Psoas muscle (tissue), 8 donors: ENCODE data around the gene HOXA6. TPM values are rescaled to one million over a fixed set of nuclear protein-coding genes. Genes with fewer than 3 reads are reported as not detected.
A peak's percentile ranks its signal among the peaks of the same experiment; 100 is the strongest.

Experiments
- ATAC-seq, 4 donors: fragments of 200-7000 bp; cut with Tn5 transposase; one replicate each; pipeline ENCODE4 v1.9.1; 2020; ENCODE audit warnings: moderate library complexity in 3 of 4, mild to moderate bottlenecking in 2 of 4
- DNase-seq, 2 donors: peaks; one replicate each; pipeline ENCODE4 v3.0.0-alpha.2; 2020
- H3K27ac ChIP-seq: fragments of 200-600 bp; one replicate; pipeline ENCODE4 v1.8.0; 2022
- H3K27me3 ChIP-seq, 3 donors: fragments of 200-600 bp in 1 of 3; one replicate each; pipeline versions ENCODE4 v1.6.1 to v1.8.0; 2013 to 2022; ENCODE audit warnings: low read length in 2 of 3, mild to moderate bottlenecking in 2 of 3, moderate library complexity in 1 of 3; ENCODE audit not compliant: insufficient read depth in 3 of 3
- H3K36me3 ChIP-seq, 2 donors: fragments of 200-600 bp in 1 of 2; one replicate each; pipeline versions ENCODE4 v1.6.1 to v1.8.0; 2013 to 2022; ENCODE audit warnings: low read depth in 1 of 2, mild to moderate bottlenecking in 1 of 2, moderate library complexity in 1 of 2; ENCODE audit not compliant: insufficient read depth in 1 of 2
- H3K4me1 ChIP-seq: fragments of 200-600 bp; one replicate; pipeline ENCODE4 v1.8.0; 2022
- H3K4me3 ChIP-seq: fragments of 200-600 bp; one replicate; pipeline ENCODE4 v1.8.0; 2022; ENCODE audit warnings: mild to moderate bottlenecking
- H3K9me3 ChIP-seq: fragments of 200-600 bp; one replicate; pipeline ENCODE4 v1.8.0; 2022
- WGBS, 3 donors: extraction: QIAGEN DNeasy Blood & Tissue Kit; methylation state at CpG; one replicate each; pipeline versions ENCODE4 v1.1.6 to v1.1.7; 2013; 5-methylcytosine and 5-hydroxymethylcytosine counted together
- intact Hi-C, 2 donors: fragments of 100-400 bp; cut with DNase I; formaldehyde crosslinking; loops; one replicate each; pipeline versions ENCODE4 v1.11.0 to v1.14.2; 2022
- polyA plus RNA-seq, 3 donors: library from polyadenylated mRNA; stranded (reverse); fragments of 200-250 nt; gene quantifications; one replicate each; pipeline ENCODE4 v1.2.3, GENCODE V29; 2013
- total RNA-seq, 4 donors: library from RNA; stranded (reverse); fragmentation: NEBNext Ultra II Directional in 2 of 4; extraction: Animal tissue kit (Norgen Biotek cat#: 25700) in 2 of 4; gene quantifications; one replicate each; pipeline versions ENCODE4 v1.2.1 to v1.2.4, GENCODE V29; 2021 to 2023
- TF ChIP-seq, protein P1 (sequence below): fragments of 200-600 bp; IDR thresholded peaks from one replicate; pipeline ENCODE4 v1.8.0; 2022; ENCODE audit warnings: antibody characterized with exemption
- donor health status: healthy with polysubstance abuse.
- donor health status: DM: no; HTN: no; CAD: no; lungs with moderate emphysema.
- donor health status: Bipolar disorder and iron deficiency.
- donor health status: healthy.
- donor health status: DM: yes; HTN: yes; CAD: no.
- donor health status: DM: no; HTN: no; CAD: no.
- donor health status: DM: no; HTN: no; CAD: no.
- donor health status: DM: yes; HTN: yes; CAD: no.

Gene HOXA6
- total and polyA plus RNA-seq, 7 donors: 0.64 to 3.7 (median 2.9) TPM

GRCh38 chr7:27183682-27184336 lies 36.2 kb upstream of the HOXA6 start:
- intact Hi-C loops: no loop called here
- TF ChIP-seq, protein P1, sequence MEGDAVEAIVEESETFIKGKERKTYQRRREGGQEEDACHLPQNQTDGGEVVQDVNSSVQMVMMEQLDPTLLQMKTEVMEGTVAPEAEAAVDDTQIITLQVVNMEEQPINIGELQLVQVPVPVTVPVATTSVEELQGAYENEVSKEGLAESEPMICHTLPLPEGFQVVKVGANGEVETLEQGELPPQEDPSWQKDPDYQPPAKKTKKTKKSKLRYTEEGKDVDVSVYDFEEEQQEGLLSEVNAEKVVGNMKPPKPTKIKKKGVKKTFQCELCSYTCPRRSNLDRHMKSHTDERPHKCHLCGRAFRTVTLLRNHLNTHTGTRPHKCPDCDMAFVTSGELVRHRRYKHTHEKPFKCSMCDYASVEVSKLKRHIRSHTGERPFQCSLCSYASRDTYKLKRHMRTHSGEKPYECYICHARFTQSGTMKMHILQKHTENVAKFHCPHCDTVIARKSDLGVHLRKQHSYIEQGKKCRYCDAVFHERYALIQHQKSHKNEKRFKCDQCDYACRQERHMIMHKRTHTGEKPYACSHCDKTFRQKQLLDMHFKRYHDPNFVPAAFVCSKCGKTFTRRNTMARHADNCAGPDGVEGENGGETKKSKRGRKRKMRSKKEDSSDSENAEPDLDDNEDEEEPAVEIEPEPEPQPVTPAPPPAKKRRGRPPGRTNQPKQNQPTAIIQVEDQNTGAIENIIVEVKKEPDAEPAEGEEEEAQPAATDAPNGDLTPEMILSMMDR: no peak
- no peak overlapping the region for H3K27ac ChIP-seq
- H3K4me1 ChIP-seq: peaks cover 26% of the 10 kb centered on the region
- H3K9me3 ChIP-seq: no peaks in the 10 kb centered on the region
- H3K36me3 ChIP-seq: no peaks in the 10 kb centered on the region
- H3K4me3 ChIP-seq: peak overlapping the region; percentile 72
- DNase-seq: no peak
- no peak for ATAC-seq
- H3K27me3 ChIP-seq: peaks cover 0 to 74% (median 17%) of the 10 kb centered on the region in 3 donors
- WGBS, 3 donors: 5 to 10% (median 9%) methylated on average over 30 of the region's 30 CpGs

GRCh38 chr7:27182861-27183681 lies 35.5 kb upstream of the HOXA6 start:
- TF ChIP-seq, protein P1: no peak
- H3K4me3 ChIP-seq: peak overlapping the region; percentile 72
- intact Hi-C loops: no loop called here
- no peaks in the 10 kb centered on the region for H3K36me3 ChIP-seq
- H3K9me3 ChIP-seq: no peaks in the 10 kb centered on the region
- ATAC-seq (no peak), DNase-seq (no peak)
- WGBS, 3 donors: 58 to 66% (median 60%) methylated on average over 39 of the region's 39 CpGs
- no peak overlapping the region for H3K27ac ChIP-seq
- peaks cover 0 to 67% (median 12%) of the 10 kb centered on the region in 3 donors for H3K27me3 ChIP-seq
- H3K4me1 ChIP-seq: peaks cover 29% of the 10 kb centered on the region

DNA sequence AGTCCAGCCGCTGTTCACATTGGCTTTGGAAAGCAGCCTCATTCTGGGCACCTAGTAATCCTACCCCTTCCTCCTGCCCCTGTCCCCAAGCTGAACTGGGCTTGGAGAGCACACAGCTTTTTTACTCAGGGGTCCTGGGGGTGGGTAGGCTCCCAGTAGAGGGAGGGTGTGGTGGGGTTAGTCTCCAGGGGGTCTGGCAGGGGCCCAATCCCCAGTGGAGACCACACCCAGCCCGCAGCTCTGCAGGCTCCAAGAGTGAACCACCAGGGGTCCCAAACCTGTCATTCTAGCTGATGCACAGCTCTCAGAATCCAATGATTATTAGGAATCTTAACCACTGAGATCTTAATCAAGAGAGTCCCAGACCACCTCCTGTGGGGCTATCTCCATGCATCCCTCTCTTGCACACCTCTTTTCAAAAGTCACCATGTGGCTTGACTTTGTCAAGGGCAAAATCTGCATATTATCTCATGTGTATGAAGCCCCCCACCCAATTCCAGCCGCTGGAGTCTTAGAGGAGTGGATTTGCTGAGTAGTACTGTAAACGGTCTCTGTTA lies 34.8 kb upstream of the HOXA6 start:
- no peak overlapping the region for H3K27ac ChIP-seq
- H3K9me3 ChIP-seq: no peaks in the 10 kb centered on the region
- WGBS, 3 donors: 78 to 86% (median 85%) methylated on average over 4 of the region's 4 CpGs
- no peak for DNase-seq
- intact Hi-C loops: no loop called here
- H3K4me1 ChIP-seq: peaks cover 31% of the 10 kb centered on the region
- TF ChIP-seq, protein P1: no peak
- H3K4me3 ChIP-seq: no peak overlapping the region
- no peak for ATAC-seq
- no peaks in the 10 kb centered on the region for H3K36me3 ChIP-seq
- H3K27me3 ChIP-seq: peaks cover 0 to 60% (median 7%) of the 10 kb centered on the region in 3 donors

- WGBS, 3 donors: 77 to 90% (median 83%) methylated on average over 4 of the region's 4 CpGs
- ATAC-seq: no peak
- H3K4me1 ChIP-seq: peaks cover 33% of the 10 kb centered on the region
- TF ChIP-seq, protein P1: no peak
- no peak overlapping the region for H3K4me3 ChIP-seq
- H3K36me3 ChIP-seq: no peaks in the 10 kb centered on the region
- H3K27me3 ChIP-seq: peaks cover 0 to 55% (median 7%) of the 10 kb centered on the region in 3 donors
- intact Hi-C loops: no loop called here
- H3K9me3 ChIP-seq: no peaks in the 10 kb centered on the region
- no peak for DNase-seq
- H3K27ac ChIP-seq: no peak overlapping the region
Measured at GRCh38 chr7:27181795-27182275, 34.3 kb upstream of the HOXA6 start.
